GM21737 (cell line): ENCODE data around the gene FSD2.
"Not testable (repeated sequence)": the region's sequence is repeated elsewhere in the genome, so short reads cannot be mapped to it uniquely, and the experiment has no call there.

Experiments
- ATAC-seq: cut with Tn5 transposase; IDR thresholded peaks from one replicate; pipeline ENCODE4 v1.9.1; 2021; ENCODE audit warnings: mild to moderate bottlenecking, moderate library complexity; ENCODE audit not compliant: unreplicated experiment

The FSD2 gene

GRCh38 chr15:82742134-82742533, 63.7 kb downstream of the FSD2 start:
- no peak for ATAC-seq

- no peak for ATAC-seq
Measured at GRCh38 chr15:82739086-82739485, 66.8 kb downstream of the FSD2 start.

- ATAC-seq: no peak
Measured at GRCh38 chr15:82737975-82738374, 67.9 kb downstream of the FSD2 start.

GRCh38 chr15:82731527-82731926, 74.3 kb downstream of the FSD2 start:
- ATAC-seq: no peak

- no peak for ATAC-seq
Measured at GRCh38 chr15:82730022-82730530, 75.8 kb downstream of the FSD2 start.

- ATAC-seq: no peak
Measured at GRCh38 chr15:82726816-82727215, 79.1 kb downstream of the FSD2 start.

- ATAC-seq: no peak
Measured at GRCh38 chr15:82715003-82715402, 90.9 kb downstream of the FSD2 start.

GRCh38 chr15:82714016-82714415, 91.9 kb downstream of the FSD2 start:
- ATAC-seq: no peak

- no peak for ATAC-seq
Measured at GRCh38 chr15:82712036-82712435, 93.8 kb downstream of the FSD2 start.

- no peak for ATAC-seq
Measured at GRCh38 chr15:82710926-82711490, 94.9 kb downstream of the FSD2 start.

GRCh38 chr15:82710208-82710555, 95.7 kb downstream of the FSD2 start:
- ATAC-seq: no peak

GRCh38 chr15:82709421-82710207, 96.3 kb downstream of the FSD2 start, which contains the start of gene AP3B2:
TSS of gene AP3B2 (minus strand) at chr15:82709875. CDS start at chr15:82709706, 169 bp downstream.
- peak; percentile 90 for ATAC-seq

- no peak for ATAC-seq
Measured at GRCh38 chr15:82709081-82709420, 96.8 kb downstream of the FSD2 start.

GRCh38 chr15:82705856-82706255, 100.0 kb downstream of the FSD2 start:
- not testable (repeated sequence) for ATAC-seq
